ENCODE measurements around the gene PLEKHH2.

PLEKHH2 gene

GRCh38 chr2:43764086-43764705, 127.1 kb downstream of the PLEKHH2 start:
- DNase-seq = no peak

- no peak for DNase-seq
Measured at GRCh38 chr2:43766006-43766405, 128.9 kb downstream of the PLEKHH2 start.

- peak; percentile 88 for DNase-seq
Measured at GRCh38 chr2:43773876-43774613, 137.0 kb downstream of the PLEKHH2 start, which contains the start of gene DYNC2LI1. Gene DYNC2LI1, plus strand, starts transcription at chr2:43774039. Its CDS starts 100 bp downstream, at chr2:43774139.

GRCh38 chr2:43774617-43775016, 137.6 kb downstream of the PLEKHH2 start:
- DNase-seq = no peak

GRCh38 chr2:43776324-43776723, 139.3 kb downstream of the PLEKHH2 start:
- no peak for DNase-seq

GRCh38 chr2:43777306-43777926, 140.4 kb downstream of the PLEKHH2 start:
- no peak for DNase-seq

- no peak for DNase-seq
Measured at GRCh38 chr2:43778233-43778632, 141.2 kb downstream of the PLEKHH2 start.

- DNase-seq = no peak
Measured at GRCh38 chr2:43787895-43788294, 150.8 kb downstream of the PLEKHH2 start.

- no peak for DNase-seq
Measured at GRCh38 chr2:43788646-43789045, 151.6 kb downstream of the PLEKHH2 start.

GRCh38 chr2:43790147-43790546, 153.1 kb downstream of the PLEKHH2 start:
- DNase-seq = no peak

- DNase-seq = no peak
Measured at GRCh38 chr2:43791035-43791765, 154.1 kb downstream of the PLEKHH2 start.

- DNase-seq = no peak
Measured at GRCh38 chr2:43792653-43793052, 155.6 kb downstream of the PLEKHH2 start.

- no peak for DNase-seq
Measured at GRCh38 chr2:43794956-43795355, 157.9 kb downstream of the PLEKHH2 start.

- DNase-seq = no peak
Measured at GRCh38 chr2:43796206-43796605, 159.1 kb downstream of the PLEKHH2 start.

GRCh38 chr2:43798300-43798699, 161.2 kb downstream of the PLEKHH2 start:
- no peak for DNase-seq

- DNase-seq = no peak
Measured at GRCh38 chr2:43800894-43801293, 163.8 kb downstream of the PLEKHH2 start.

GRCh38 chr2:43802135-43802534, 165.1 kb downstream of the PLEKHH2 start:
- no peak for DNase-seq

- DNase-seq = no peak
Measured at GRCh38 chr2:43803113-43803512, 166.1 kb downstream of the PLEKHH2 start.

GRCh38 chr2:43806719-43807031, 169.6 kb downstream of the PLEKHH2 start:
- no peak for DNase-seq

- DNase-seq = no peak
Measured at GRCh38 chr2:43810452-43810851, 173.4 kb downstream of the PLEKHH2 start.

- no peak for DNase-seq
Measured at GRCh38 chr2:43810888-43811287, 173.8 kb downstream of the PLEKHH2 start.

- no peak for DNase-seq
Measured at GRCh38 chr2:43812006-43812405, 174.9 kb downstream of the PLEKHH2 start.

GRCh38 chr2:43812947-43813346, 175.9 kb downstream of the PLEKHH2 start:
- DNase-seq = no peak

- no peak for DNase-seq
Measured at GRCh38 chr2:43814711-43815110, 177.7 kb downstream of the PLEKHH2 start.

Measured in fibroblast of skin of right biceps (primary cell).